CD8-positive, alpha-beta memory T cell (primary cell): ENCODE data around the gene MPV17L2. TPM values are rescaled to one million over a fixed set of nuclear protein-coding genes. Genes with fewer than 3 reads are reported as not detected.

Experiments used
- CTCF ChIA-PET: fragments of 350-600 bp; sonication (Branson Sonifier 250); formaldehyde crosslinking; loops from one replicate; lab custom pipeline; 2021; ENCODE audit warnings: antibody characterized with exemption; lab: Charles Lee
- POLR2A ChIA-PET: fragments of 350-600 bp; sonication (Branson Sonifier 250); formaldehyde crosslinking; loops from one replicate; lab custom pipeline; 2021; ENCODE audit warnings: antibody characterized with exemption; lab: Charles Lee
- DNase-seq, 5 donors: peaks; one replicate each; pipeline versions ENCODE4 v3.0.0 to v3.0.0-alpha.2; 2020 to 2022; ENCODE audit warnings: mixed read lengths in 1 of 5
- H3K27ac ChIP-seq: one replicate; pipeline ENCODE4 v1.7.0; 2013; ENCODE audit warnings: low read depth, mild to moderate bottlenecking, low read length, moderate library complexity
- H3K27me3 ChIP-seq: 2 replicates; pipeline ENCODE4 v1.7.0; 2013; ENCODE audit warnings: low read length, mild to moderate bottlenecking; ENCODE audit not compliant: insufficient read depth, poor library complexity, severe bottlenecking
- H3K36me3 ChIP-seq: 2 replicates; pipeline ENCODE4 v1.7.0; 2013; ENCODE audit warnings: mild to moderate bottlenecking, low read length, moderate library complexity; ENCODE audit not compliant: insufficient read depth
- H3K4me1 ChIP-seq: 2 replicates; pipeline ENCODE4 v1.7.0; 2013; ENCODE audit warnings: mild to moderate bottlenecking, low read length, moderate library complexity; ENCODE audit not compliant: insufficient read depth
- H3K4me3 ChIP-seq: 2 replicates; pipeline ENCODE4 v1.7.0; 2013; ENCODE audit warnings: mild to moderate bottlenecking, low read length
- H3K9me3 ChIP-seq: 2 replicates; pipeline ENCODE4 v1.7.0; 2013; ENCODE audit warnings: mild to moderate bottlenecking, low read length
- H3K27ac Mint-ChIP-seq, 8 donors: one replicate each; pipeline ENCODE4 v1.8.0; 2020 to 2021; ENCODE audit warnings: mixed read lengths in 8 of 8, mild to moderate bottlenecking in 6 of 8, inconsistent platforms in 3 of 8, moderate library complexity in 3 of 8
- H3K27me3 Mint-ChIP-seq, 2 donors: one replicate each; pipeline ENCODE4 v1.8.0; 2020 to 2021; ENCODE audit warnings: mixed read lengths in 2 of 2, mild to moderate bottlenecking in 1 of 2, moderate library complexity in 1 of 2
- H3K36me3 Mint-ChIP-seq, 3 donors: one replicate each; pipeline ENCODE4 v1.8.0; 2020 to 2021; ENCODE audit warnings: mixed read lengths in 3 of 3, inconsistent platforms in 1 of 3, mild to moderate bottlenecking in 1 of 3
- H3K4me1 Mint-ChIP-seq, 3 donors: one replicate each; pipeline ENCODE4 v1.8.0; 2020 to 2021; ENCODE audit warnings: mixed read lengths in 3 of 3, inconsistent platforms in 1 of 3, mild to moderate bottlenecking in 1 of 3
- H3K4me3 Mint-ChIP-seq, 7 donors: one replicate each; pipeline ENCODE4 v1.8.0; 2020 to 2021; ENCODE audit warnings: mixed read lengths in 7 of 7, mild to moderate bottlenecking in 6 of 7, moderate library complexity in 4 of 7, inconsistent platforms in 2 of 7
- H3K9me3 Mint-ChIP-seq, 5 donors: one replicate each; pipeline ENCODE4 v1.8.0; 2020 to 2022; ENCODE audit warnings: mixed read lengths in 5 of 5, mild to moderate bottlenecking in 3 of 5, moderate library complexity in 2 of 5, inconsistent platforms in 1 of 5
- polyA plus RNA-seq: library from polyadenylated mRNA; unstranded; fragments of 300-500 nt; fragmentation: Illumina TruSeq; gene quantifications from one replicate; pipeline ENCODE4 v1.2.3, GENCODE V29; 2021
- total RNA-seq, 2 experiments: library from RNA; stranded (reverse); gene quantifications; one replicate each; pipeline ENCODE4 v1.2.3, GENCODE V29; 2021

The MPV17L2 gene
- total and polyA plus RNA-seq, 3 experiments from 2014 or later, result 12.6 to 24.6 (median 24.2) TPM

DNA sequence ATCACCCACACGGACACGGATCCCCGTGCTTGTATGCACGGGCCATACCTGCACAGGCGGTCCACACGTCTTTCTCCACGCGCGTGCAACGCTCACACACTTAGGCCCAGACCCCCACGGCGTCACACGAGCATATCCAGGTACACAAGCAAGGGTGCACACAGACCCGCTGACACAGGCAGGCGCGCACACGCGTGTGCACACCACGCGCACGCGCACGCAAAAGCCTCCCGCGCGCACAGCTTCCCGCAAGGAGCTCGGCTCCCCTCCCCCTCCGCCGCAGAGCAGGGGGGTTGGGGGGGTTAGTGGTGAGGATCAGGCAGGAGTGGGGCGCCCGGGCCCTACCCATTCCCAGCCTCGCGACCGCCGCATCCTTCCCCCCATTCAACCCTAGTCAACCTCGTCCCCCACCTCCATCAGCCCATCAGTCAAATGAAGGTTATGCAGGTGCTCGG is 10.4 kb downstream of the MPV17L2 start:
- ChIA-PET CTCF (interaction anchor here (0.6 to 10.9 kb wide), 6 partner anchors 10 to 195 kb away, joined by 3 to 116 read pairs (median 9); partner anchors contain the start of genes ARRDC2 and MPV17L2), POLR2A (interaction anchor here (1.0 to 3.4 kb wide), 5 partner anchors 9 to 271 kb away, joined by 3 to 41 read pairs (median 6); partner anchors contain the start of genes CCDC124, JUND and MPV17L2)
- H3K27me3 ChIP-seq, result peaks cover under 1% of the 10 kb centered on the region
- peaks cover under 1 to 22% (median 2%) of the 10 kb centered on the region in 3 donors for H3K36me3 Mint-ChIP-seq
- H3K27ac Mint-ChIP-seq, result peak overlapping the region; percentile 71 to 98 (median 94)
- H3K27ac ChIP-seq, result no peak overlapping the region
- no peaks in the 10 kb centered on the region for H3K9me3 Mint-ChIP-seq
- H3K9me3 ChIP-seq, result no peaks in the 10 kb centered on the region
- peaks cover 4% of the 10 kb centered on the region for H3K36me3 ChIP-seq
- peak in 2 of 5 donors; percentile 39 to 77 for DNase-seq
- peaks cover 16 to 36% (median 22%) of the 10 kb centered on the region in 3 donors for H3K4me1 Mint-ChIP-seq
- H3K4me1 ChIP-seq, result peaks cover 17% of the 10 kb centered on the region
- peaks cover under 1 to 1% of the 10 kb centered on the region in 2 donors for H3K27me3 Mint-ChIP-seq
- H3K4me3 Mint-ChIP-seq, result peak overlapping the region; percentile 91 to 98 (median 96)
- H3K4me3 ChIP-seq, result peak overlapping the region; percentile 94

DNA sequence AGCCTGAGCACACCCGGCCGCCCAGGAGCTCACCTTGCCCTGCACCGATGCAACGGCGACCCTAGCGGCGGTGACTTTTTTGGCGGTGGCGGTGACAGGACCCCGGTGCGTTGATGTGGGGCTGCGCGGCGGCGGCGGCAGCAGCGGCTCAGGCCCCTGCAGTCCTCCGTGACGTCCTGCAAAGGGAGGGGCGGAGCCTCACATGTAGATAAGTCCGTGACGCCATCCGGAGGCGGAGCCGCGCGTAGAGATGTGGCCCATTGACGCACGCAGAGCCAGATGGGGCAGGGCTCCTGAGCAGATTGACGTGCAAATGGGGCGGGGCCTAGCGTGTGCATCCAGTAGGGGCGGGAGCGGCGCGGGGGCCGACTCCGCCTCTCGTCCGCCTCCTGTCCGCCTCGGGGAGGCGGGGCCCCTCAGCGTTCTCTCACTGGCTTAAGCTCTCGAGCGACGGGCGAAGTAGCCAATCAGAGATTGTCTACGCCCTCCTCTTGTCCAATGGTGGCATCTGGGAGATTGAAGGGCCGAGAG is 10.9 kb downstream of the MPV17L2 start, which contains the start of gene RAB3A:
TSS of gene RAB3A (minus strand) at position 180 of the 531 bp plus-strand sequence. CDS start 1,302 bp downstream, outside the sequence.
- ChIA-PET POLR2A (interaction anchor here (0.6 to 3.4 kb wide), 7 partner anchors 9 to 271 kb away, joined by 3 to 41 read pairs (median 5); partner anchors contain the start of genes CCDC124, JUND and MPV17L2), CTCF (interaction anchor here (0.6 to 10.9 kb wide), 6 partner anchors 11 to 196 kb away, joined by 3 to 116 read pairs (median 9); partner anchors contain the start of genes ARRDC2 and MPV17L2)
- peak within 1 kb of the TSS; percentile 94 for H3K4me3 ChIP-seq
- peak within 1 kb of the TSS; percentile 78 for H3K27ac ChIP-seq
- peak within 1 kb of the TSS; percentile 81 to 99 (median 97) for H3K27ac Mint-ChIP-seq
- H3K27me3 ChIP-seq, result peaks cover 5% of the 10 kb centered on the region
- peak within 1 kb of the TSS; percentile 93 to 98 (median 96) for H3K4me3 Mint-ChIP-seq
- peak; percentile 99 to 100 (median 99) for DNase-seq
- H3K27me3 Mint-ChIP-seq, result peaks cover 3 to 6% of the 10 kb centered on the region in 2 donors
- H3K36me3 Mint-ChIP-seq, result peaks cover 0 to 17% (median 2%) of the 10 kb centered on the region in 3 donors
- H3K9me3 Mint-ChIP-seq, result no peaks in the 10 kb centered on the region
- H3K4me1 Mint-ChIP-seq, result peaks cover 16 to 36% (median 22%) of the 10 kb centered on the region in 3 donors
- peaks cover 17% of the 10 kb centered on the region for H3K4me1 ChIP-seq
- H3K9me3 ChIP-seq, result no peaks in the 10 kb centered on the region
- H3K36me3 ChIP-seq, result peaks cover 4% of the 10 kb centered on the region

DNA sequence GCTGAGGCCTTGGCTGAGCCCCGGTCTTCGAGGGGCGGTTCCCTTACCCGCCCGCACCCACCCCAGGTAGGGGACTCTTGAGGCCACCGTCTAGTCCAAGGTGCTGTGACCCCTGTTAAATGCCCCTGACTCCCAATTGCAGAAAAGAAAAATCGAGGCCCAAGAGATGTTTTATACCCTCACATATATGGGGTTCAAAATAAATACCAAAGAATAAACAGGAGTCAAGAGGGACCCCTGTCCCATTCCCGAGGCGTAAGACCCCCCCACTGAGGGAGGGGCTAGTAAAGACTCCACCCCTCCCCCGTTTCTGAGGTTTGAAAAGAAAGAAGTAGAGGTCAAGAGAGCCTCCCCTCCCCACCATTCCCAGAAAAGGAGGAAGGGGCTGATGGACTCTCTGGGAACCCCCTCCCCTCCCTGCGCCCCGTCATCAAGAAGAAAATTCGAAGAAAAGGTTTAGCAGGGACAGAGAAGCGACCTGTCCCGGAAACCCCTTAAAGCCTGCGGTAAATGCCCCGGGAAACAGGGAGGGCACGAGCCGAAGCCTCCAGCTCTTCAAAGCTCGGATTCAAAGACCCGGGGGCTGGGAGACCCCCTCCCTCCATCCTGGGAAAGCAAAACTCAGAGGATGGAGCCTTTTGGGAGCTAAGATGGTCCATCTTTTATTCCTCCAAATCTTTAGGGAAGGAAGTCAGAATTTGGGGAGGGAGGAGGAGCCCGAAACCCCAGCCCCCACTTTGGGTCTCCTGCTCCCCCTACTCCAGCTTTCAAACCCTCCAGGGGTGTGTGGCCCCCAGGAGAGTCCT is 11.6 kb downstream of the MPV17L2 start:
- Histone ChIP-seq H3K27ac (peak overlapping the region; percentile 78), H3K36me3 (peaks cover 4% of the 10 kb centered on the region), H3K4me3 (peak overlapping the region; percentile 59), H3K9me3 (no peaks in the 10 kb centered on the region), H3K27me3 (peaks cover 5% of the 10 kb centered on the region), H3K4me1 (peaks cover 17% of the 10 kb centered on the region)
- peaks cover 6% of the 10 kb centered on the region in 2 donors for H3K27me3 Mint-ChIP-seq
- ChIA-PET CTCF (interaction anchor here (0.6 to 10.9 kb wide), 9 partner anchors 11 to 345 kb away, joined by 3 to 116 read pairs (median 3); partner anchors contain the start of genes ARRDC2, JUND, MPV17L2 and RPL18A), POLR2A (interaction anchor here (0.6 to 3.4 kb wide), 9 partner anchors 10 to 272 kb away, joined by 3 to 41 read pairs (median 4); partner anchors contain the start of genes CCDC124, JUND, MPV17L2 and SSBP4)
- H3K27ac Mint-ChIP-seq, result peak overlapping the region; percentile 66 to 99 (median 97)
- no peaks in the 10 kb centered on the region for H3K9me3 Mint-ChIP-seq
- H3K4me3 Mint-ChIP-seq, result peak overlapping the region; percentile 93 to 98 (median 96)
- DNase-seq, result no peak
- peaks cover 16 to 36% (median 22%) of the 10 kb centered on the region in 3 donors for H3K4me1 Mint-ChIP-seq
- H3K36me3 Mint-ChIP-seq, result peaks cover 0 to 14% (median 2%) of the 10 kb centered on the region in 3 donors

DNA sequence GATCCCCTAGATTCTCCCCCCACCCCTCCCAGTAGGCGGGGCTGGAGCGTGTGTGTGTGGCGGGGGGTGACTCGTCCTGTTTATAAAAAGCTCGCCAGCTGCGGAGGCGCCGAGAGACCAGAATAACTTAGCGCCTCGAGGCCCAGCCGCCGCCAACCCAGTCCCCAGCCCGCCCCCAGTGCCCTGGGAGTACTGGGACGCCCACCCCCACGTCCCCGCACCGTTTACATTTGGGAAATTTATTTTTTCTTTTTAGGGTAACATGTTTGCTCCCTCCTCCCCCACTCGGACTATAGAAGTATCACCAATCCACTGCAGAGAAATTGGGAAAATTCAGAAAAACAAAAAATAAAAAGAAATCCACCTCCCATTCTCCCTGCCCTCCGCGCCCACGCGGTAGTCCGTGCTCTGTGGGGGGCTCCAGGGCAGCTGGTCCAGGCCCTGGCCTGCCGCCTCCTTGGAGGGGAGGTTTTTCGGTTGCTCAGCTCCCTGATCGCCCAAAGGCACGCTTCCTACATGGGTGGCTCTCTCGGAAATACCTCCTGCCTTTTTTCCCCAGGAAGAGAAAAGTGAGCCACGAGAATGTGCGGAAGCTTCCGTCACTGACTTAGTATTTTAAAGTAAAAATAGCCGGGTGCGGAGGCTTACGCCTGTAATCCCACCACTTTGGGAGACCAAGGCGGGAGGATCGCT is 12.3 kb downstream of the MPV17L2 start:
- Histone ChIP-seq H3K9me3 (no peaks in the 10 kb centered on the region), H3K36me3 (peaks cover under 1% of the 10 kb centered on the region), H3K4me3 (peak overlapping the region; percentile 59), H3K27me3 (peaks cover 5% of the 10 kb centered on the region), H3K27ac (peak overlapping the region; percentile 78), H3K4me1 (peaks cover 17% of the 10 kb centered on the region)
- Mint-ChIP-seq H3K9me3 (no peaks in the 10 kb centered on the region), H3K36me3 (peaks cover 0 to 11% (median 2%) of the 10 kb centered on the region in 3 donors), H3K4me1 (peaks cover 16 to 36% (median 22%) of the 10 kb centered on the region in 3 donors), H3K27ac (peak overlapping the region in 5 of 8 donors; percentile 40 to 98 (median 81)), H3K27me3 (peaks cover 6% of the 10 kb centered on the region in 2 donors), H3K4me3 (peak overlapping the region; percentile 93 to 98 (median 96))
- ChIA-PET POLR2A (interaction anchor here (0.6 to 3.4 kb wide), 4 partner anchors 13 to 214 kb away, joined by 3 to 41 read pairs (median 15); partner anchors contain the start of genes JUND, MPV17L2 and SSBP4), CTCF (interaction anchor here (0.8 to 10.9 kb wide), 9 partner anchors 12 to 346 kb away, joined by 3 to 116 read pairs (median 3); partner anchors contain the start of genes JUND, MPV17L2 and RPL18A)
- peak in 4 of 5 donors; percentile 27 to 76 (median 36) for DNase-seq

DNA sequence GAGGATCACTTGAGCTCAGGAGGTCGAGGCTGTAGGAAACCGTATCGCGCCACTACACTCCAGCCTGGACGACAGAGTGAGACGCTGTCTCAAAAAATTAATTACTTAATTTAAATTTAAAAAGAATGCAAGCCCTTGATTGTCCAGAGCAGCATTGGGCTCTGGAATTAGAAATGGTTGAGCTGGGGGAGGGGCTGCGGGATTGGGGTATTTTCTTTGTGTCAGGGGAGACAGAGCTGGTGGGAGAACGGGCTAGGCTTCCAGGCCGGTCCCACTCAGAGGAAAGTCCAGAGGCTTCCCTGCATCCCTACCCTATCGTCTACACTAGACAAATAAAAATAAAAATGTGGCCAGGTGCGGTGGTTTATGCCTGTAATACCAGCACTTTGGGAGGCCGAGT is 13.0 kb downstream of the MPV17L2 start:
- Mint-ChIP-seq H3K4me3 (no peak overlapping the region), H3K4me1 (peaks cover 16 to 36% (median 22%) of the 10 kb centered on the region in 3 donors), H3K27me3 (peaks cover 8% of the 10 kb centered on the region in 2 donors), H3K36me3 (peaks cover 0 to 10% (median 2%) of the 10 kb centered on the region in 3 donors), H3K27ac (no peak overlapping the region), H3K9me3 (no peaks in the 10 kb centered on the region)
- CTCF ChIA-PET, result interaction anchor here (0.8 to 10.9 kb wide), 7 partner anchors 13 to 205 kb away, joined by 3 to 116 read pairs (median 10); partner anchors contain the start of gene MPV17L2
- no peaks in the 10 kb centered on the region for H3K36me3 ChIP-seq
- H3K4me3 ChIP-seq, result no peak overlapping the region
- peaks cover 17% of the 10 kb centered on the region for H3K4me1 ChIP-seq
- no peaks in the 10 kb centered on the region for H3K9me3 ChIP-seq
- H3K27me3 ChIP-seq, result peaks cover 5% of the 10 kb centered on the region
- H3K27ac ChIP-seq, result peak overlapping the region; percentile 78
- POLR2A ChIA-PET, result interaction anchor here (1.4 to 3.4 kb wide), 2 partner anchors 74 to 213 kb away, joined by 4 to 41 read pairs; partner anchors contain the start of genes JUND and SSBP4
- no peak for DNase-seq

DNA sequence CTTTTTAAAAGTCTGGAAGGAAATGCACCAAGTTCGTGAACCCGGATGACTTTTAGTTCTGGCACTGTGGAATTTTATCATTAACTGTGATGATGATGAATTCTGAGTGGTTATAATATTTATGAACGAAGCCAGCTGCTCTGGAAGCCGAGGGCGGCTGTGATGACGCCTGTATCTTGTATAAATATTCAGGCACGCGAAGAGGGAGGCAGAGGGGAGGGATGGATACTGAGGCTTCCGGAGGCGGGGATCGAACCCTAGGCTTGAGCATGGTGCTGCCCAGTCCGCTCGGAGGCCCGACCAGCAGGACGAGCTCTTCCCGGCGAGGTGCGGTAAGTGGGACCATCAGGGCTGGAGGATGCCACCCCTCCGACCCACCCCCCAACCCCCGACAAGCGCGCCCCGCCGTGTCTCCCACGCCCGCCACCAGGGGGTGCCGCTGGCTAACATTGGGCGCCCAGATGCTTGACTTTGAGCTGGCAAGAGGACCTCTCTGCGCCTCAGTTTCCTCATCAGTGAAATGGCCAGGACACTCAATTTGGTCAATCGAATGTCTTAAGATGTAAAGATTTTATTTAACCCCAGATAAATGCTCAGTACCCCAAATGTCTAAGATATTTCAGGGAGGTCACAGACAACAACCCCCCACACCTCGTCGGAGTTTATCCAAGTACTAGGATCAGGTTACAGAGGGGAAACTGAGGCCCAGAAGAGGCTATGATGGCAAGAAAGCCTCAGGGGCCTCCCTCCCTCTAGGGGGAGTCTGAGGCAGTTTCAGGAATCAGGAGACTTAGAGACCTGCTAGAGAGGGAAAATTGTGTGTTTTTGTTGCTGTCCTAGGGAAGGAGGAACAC is 15.3 kb downstream of the MPV17L2 start:
- POLR2A ChIA-PET, result no interaction called here
- no peak overlapping the region for H3K27ac Mint-ChIP-seq
- peaks cover 9 to 13% of the 10 kb centered on the region in 2 donors for H3K27me3 Mint-ChIP-seq
- DNase-seq, result peak in 3 of 5 donors; percentile 31 to 53 (median 31)
- CTCF ChIA-PET, result interaction anchor here (0.6 to 10.9 kb wide), 4 partner anchors 15 to 120 kb away, joined by 3 to 116 read pairs (median 5); partner anchors contain the start of gene MPV17L2
- peaks cover 0 to 5% (median 0%) of the 10 kb centered on the region in 3 donors for H3K36me3 Mint-ChIP-seq
- H3K4me1 ChIP-seq, result peaks cover 9% of the 10 kb centered on the region
- no peak overlapping the region for H3K27ac ChIP-seq
- no peaks in the 10 kb centered on the region for H3K9me3 Mint-ChIP-seq
- no peaks in the 10 kb centered on the region for H3K36me3 ChIP-seq
- no peak overlapping the region for H3K4me3 Mint-ChIP-seq
- no peaks in the 10 kb centered on the region for H3K9me3 ChIP-seq
- peaks cover 5% of the 10 kb centered on the region for H3K27me3 ChIP-seq
- H3K4me1 Mint-ChIP-seq, result peaks cover 8 to 18% (median 9%) of the 10 kb centered on the region in 3 donors
- H3K4me3 ChIP-seq, result no peak overlapping the region
